Measurements from ENCODE around the gene MAP3K3. TPM values are rescaled to one million over a fixed set of nuclear protein-coding genes. Genes with fewer than 3 reads are reported as not detected.

MAP3K3 gene
- total RNA-seq (2022; extraction: Qiagen RNA extraction; ENCODE audit: low read depth): 13.7 to 16.9 TPM (median 16.3 TPM) in 5 replicates

DNA sequence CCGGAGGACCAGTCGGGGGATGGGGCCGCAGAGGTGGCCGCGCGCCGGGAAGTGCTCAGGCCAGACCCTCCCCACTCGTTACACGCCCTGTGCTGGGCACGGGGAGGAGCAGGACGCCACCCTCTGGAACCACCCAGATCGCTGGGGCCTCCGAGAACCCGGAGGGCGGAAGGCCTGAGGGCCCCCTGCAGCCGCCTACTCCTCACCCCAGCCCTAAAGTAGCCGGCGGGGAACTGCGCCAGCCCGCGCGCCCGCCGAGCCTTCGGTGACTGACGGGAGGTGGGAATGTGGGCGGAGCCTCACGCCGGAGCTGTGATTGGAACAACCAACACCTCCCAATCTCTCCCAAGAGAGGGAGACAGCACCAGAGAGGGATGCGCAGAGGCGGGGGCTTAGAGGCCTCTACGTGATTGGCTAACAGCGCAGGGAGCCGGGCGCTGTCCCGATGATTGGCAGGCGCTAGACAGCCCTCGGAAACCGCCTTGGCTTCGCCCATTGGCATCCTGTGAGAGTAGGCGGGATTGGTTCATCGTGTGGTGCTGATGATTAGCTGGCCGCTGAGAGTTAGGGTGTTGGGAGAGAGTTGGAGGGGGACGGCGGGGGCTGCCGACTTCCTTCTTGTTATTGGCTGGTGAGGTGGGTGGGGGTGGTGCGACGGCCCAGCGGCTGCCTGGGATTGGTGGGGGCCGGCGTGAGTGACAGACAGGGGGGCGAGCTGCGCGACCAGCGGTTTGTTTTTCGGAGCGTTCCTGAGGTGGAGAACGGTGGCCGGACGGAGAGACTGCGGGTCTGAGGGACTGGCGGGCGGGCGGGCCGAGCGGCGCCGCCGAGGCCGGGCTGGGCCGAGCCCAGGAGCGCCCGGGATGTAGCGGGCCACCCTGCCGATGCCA is at the start of gene MAP3K3:
TSS of gene MAP3K3 (plus strand) at position 734 of the 890 bp plus-strand sequence. CDS start 343 bp downstream, outside the sequence.

GRCh38 chr17:63600569-63601438 is 21.4 kb upstream of the MAP3K3 start, which contains the start of gene TACO1:
TACO1 (plus strand) TSS chr17:63600895; CDS start chr17:63601084, 189 bp downstream.

DNA sequence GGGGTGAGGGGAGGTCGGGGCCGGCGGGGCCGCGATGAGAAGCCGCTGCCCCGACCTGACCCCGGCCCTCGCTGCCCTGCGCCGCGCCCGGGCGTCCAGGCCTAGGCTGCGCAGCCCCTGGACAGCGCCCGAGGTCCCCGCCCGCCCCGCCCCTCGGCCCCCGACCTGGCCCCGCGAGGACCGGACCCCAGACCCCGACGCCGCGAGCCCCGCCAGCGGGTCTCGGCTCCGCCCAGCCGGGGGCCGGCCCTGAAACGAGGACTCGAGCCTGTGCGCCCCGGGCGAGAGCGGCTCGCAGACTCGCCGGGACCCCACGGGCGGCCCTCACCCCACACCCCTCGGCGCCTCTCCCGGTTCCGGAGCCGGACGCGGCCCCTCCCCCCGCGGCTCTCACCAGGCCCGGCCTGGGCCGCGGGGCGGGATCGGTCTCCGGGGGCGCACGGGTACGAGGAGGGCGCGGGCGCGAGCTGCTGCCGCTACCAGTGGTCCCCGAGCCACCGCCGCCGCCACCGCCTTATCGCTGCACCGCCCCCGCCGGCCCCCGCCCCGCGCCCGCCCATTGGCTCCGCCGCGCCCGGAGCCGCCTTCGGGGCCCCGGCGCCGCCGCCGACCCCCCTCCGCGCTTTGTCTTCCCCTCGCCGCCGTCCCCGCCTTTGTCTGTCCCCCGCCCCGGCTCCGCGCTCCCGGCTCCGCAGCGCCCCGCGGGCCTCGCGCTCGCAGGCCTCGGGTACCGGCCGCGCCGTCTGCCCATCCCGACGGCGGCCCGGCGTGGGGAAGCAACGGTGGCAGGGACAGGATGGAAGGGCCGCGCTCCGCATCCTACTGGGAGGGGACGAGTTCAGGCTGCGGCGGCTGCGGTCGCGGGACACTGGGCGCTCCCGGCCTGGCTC is 77.7 kb downstream of the MAP3K3 start, which contains the start of gene LIMD2:
TSS of gene LIMD2 (minus strand) at position 488 of the 890 bp plus-strand sequence. CDS start 827 bp downstream, outside the sequence.

DNA sequence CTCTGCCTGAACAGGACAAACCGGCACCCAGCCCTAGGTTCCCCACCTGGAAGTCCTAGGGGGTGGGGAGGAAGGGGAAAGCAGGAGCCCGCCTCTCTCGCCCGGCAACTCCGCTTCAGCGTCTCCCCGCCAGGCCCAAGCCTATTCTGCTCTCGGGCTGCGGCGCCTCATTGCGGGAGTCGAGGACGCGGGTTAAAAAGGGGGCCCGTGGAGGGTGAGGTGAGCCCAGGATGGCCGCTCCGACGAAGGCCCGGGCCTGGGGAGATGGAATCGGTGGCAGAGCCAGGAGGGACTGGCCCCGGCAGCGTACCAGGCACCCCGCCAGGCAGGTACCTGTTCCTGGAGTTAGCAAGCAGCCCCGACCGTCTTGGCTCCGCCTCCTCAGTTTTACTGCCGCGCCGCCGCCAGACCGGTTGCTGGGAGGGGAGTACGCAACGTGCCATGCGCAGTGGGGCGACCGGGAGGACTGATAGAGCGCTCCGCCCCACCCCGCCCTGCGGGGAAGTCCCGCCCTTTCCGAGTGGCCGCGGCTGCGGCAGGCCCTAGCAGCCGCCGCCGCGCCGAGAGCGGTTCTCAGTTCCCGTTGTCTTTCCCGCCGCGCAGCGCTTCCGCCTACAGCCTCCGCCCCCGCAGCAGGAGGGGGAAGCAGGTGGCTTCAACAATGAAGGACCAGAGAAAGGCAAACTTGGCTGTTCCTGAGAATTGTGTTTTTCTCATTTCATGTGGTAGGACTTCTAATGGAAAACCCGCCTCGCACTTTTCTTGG is 119.4 kb downstream of the MAP3K3 start, which contains the start of gene STRADA:
TSS of gene STRADA (minus strand) at position 392 of the 766 bp plus-strand sequence. CDS start 13,430 bp downstream, outside the sequence.

Other genes starting within 250 kb of the MAP3K3 start
- 22.8 to 31.6 TPM (median 30.3 TPM) in 5 replicates for gene CYB561, start 176.1 kb upstream of the MAP3K3 start, total RNA-seq (2022; extraction: Qiagen RNA extraction; ENCODE audit: low read depth)
- 0.37 to 0.92 TPM (median 0.59 TPM) in 5 replicates for gene ACE, start 145.4 kb upstream of the MAP3K3 start, total RNA-seq (2022; extraction: Qiagen RNA extraction; ENCODE audit: low read depth)
- gene KCNH6, start 99.1 kb upstream of the MAP3K3 start, total RNA-seq (2022; extraction: Qiagen RNA extraction; ENCODE audit: low read depth): 0.02 TPM in 1 of 5 replicates, not detected in the others
- 44.9 to 64.7 TPM (median 61.8 TPM) in 5 replicates for gene DCAF7, start 71.9 kb upstream of the MAP3K3 start, total RNA-seq (2022; extraction: Qiagen RNA extraction; ENCODE audit: low read depth)
- 51.4 to 57.2 TPM (median 54.1 TPM) in 5 replicates for gene TACO1, start 21.5 kb upstream of the MAP3K3 start, total RNA-seq (2022; extraction: Qiagen RNA extraction; ENCODE audit: low read depth)
- 7.7 to 14.3 TPM (median 12.3 TPM) in 5 replicates for gene LIMD2, start 77.7 kb downstream of the MAP3K3 start, total RNA-seq (2022; extraction: Qiagen RNA extraction; ENCODE audit: low read depth)
- gene STRADA, start 119.4 kb downstream of the MAP3K3 start, total RNA-seq (2022; extraction: Qiagen RNA extraction; ENCODE audit: low read depth): 24.8 to 27.6 TPM (median 26.0 TPM) in 5 replicates
- 98.7 to 147 TPM (median 101 TPM) in 5 replicates for gene CCDC47, start 151.2 kb downstream of the MAP3K3 start, total RNA-seq (2022; extraction: Qiagen RNA extraction; ENCODE audit: low read depth)
- 86.9 to 109 TPM (median 96.3 TPM) in 5 replicates for gene DDX42, start 151.8 kb downstream of the MAP3K3 start, total RNA-seq (2022; extraction: Qiagen RNA extraction; ENCODE audit: low read depth)
- 211 to 259 TPM (median 225 TPM) in 5 replicates for gene PSMC5, start 205.0 kb downstream of the MAP3K3 start, total RNA-seq (2022; extraction: Qiagen RNA extraction; ENCODE audit: low read depth)
- gene FTSJ3, start 205.2 kb downstream of the MAP3K3 start, total RNA-seq (2022; extraction: Qiagen RNA extraction; ENCODE audit: low read depth): 55.5 to 66.9 TPM (median 59.4 TPM) in 5 replicates
- gene SMARCD2, start 220.3 kb downstream of the MAP3K3 start, total RNA-seq (2022; extraction: Qiagen RNA extraction; ENCODE audit: low read depth): 54.3 to 62.8 TPM (median 61.0 TPM) in 5 replicates

Measured in A549 treated with RU486 at 1 μM for 4 hours (cell line).